Mesodermal cell (in vitro differentiated cells): Measurements from ENCODE around the gene HTRA3.

Source experiments
- H3K27ac ChIP-seq: 2 replicates; pipeline ENCODE4 v1.7.0; 2013; ENCODE audit warnings: mild to moderate bottlenecking, low read depth, low read length, moderate library complexity; ENCODE audit not compliant: severe bottlenecking
- H3K36me3 ChIP-seq: 2 replicates; pipeline ENCODE4 v1.7.1; 2013; ENCODE audit warnings: mild to moderate bottlenecking, low read length, moderate library complexity; ENCODE audit not compliant: control insufficient read depth, insufficient read depth
- H3K4me1 ChIP-seq: one replicate; pipeline ENCODE4 v1.7.1; 2013; ENCODE audit warnings: mild to moderate bottlenecking, low read length; ENCODE audit not compliant: insufficient read depth, control insufficient read depth, poor library complexity, severe bottlenecking
- H3K4me3 ChIP-seq: 2 replicates; pipeline ENCODE4 v1.7.0; 2013; ENCODE audit warnings: low read length, control low read depth, mild to moderate bottlenecking; ENCODE audit not compliant: insufficient read depth, poor library complexity, severe bottlenecking; ENCODE audit errors: extremely low read depth
- H3K9me3 ChIP-seq: 2 replicates; pipeline ENCODE4 v1.7.1; 2013; ENCODE audit warnings: mild to moderate bottlenecking, low read length, moderate library complexity; ENCODE audit not compliant: control insufficient read depth
- WGBS, 2 experiments: methylation state at CpG; one replicate each; pipeline ENCODE4 v1.1.5; 2013; ENCODE audit warnings: missing lambda C conversion rate in 2 of 2; ENCODE audit not compliant: insufficient coverage in 2 of 2; 5-methylcytosine and 5-hydroxymethylcytosine counted together

Gene HTRA3

DNA sequence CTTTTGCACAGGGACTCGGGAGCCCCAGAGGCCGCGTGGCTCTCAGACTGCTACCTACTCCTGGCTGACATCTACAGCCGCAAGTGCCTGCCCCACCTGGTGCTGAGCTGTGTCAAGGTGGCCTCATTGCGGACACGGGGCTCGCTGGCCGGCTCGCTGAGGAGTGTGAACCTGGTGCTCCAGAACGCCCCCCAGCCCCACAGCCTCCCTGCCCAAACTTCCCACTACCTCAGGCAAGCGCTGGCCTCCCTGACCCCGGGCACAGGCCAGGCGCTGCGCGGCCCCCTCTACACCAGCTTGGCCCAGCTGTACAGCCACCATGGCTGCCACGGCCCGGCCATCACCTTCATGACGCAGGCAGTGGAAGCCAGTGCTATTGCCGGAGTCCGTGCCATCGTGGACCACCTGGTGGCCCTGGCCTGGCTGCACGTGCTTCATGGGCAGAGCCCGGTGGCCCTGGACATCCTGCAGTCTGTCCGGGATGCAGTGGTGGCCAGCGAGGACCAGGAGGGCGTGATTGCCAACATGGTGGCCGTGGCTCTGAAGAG lies 41.7 kb upstream of the HTRA3 start:
- peaks cover 4% of the 10 kb centered on the region for H3K36me3 ChIP-seq
- no peaks in the 10 kb centered on the region for H3K9me3 ChIP-seq
- no peak overlapping the region for H3K27ac ChIP-seq
- 91 to 94% methylated on average over 22 to 25 of the region's 27 CpGs for WGBS, 2 experiments
- peaks cover 27% of the 10 kb centered on the region for H3K4me1 ChIP-seq
- no peak overlapping the region for H3K4me3 ChIP-seq

DNA sequence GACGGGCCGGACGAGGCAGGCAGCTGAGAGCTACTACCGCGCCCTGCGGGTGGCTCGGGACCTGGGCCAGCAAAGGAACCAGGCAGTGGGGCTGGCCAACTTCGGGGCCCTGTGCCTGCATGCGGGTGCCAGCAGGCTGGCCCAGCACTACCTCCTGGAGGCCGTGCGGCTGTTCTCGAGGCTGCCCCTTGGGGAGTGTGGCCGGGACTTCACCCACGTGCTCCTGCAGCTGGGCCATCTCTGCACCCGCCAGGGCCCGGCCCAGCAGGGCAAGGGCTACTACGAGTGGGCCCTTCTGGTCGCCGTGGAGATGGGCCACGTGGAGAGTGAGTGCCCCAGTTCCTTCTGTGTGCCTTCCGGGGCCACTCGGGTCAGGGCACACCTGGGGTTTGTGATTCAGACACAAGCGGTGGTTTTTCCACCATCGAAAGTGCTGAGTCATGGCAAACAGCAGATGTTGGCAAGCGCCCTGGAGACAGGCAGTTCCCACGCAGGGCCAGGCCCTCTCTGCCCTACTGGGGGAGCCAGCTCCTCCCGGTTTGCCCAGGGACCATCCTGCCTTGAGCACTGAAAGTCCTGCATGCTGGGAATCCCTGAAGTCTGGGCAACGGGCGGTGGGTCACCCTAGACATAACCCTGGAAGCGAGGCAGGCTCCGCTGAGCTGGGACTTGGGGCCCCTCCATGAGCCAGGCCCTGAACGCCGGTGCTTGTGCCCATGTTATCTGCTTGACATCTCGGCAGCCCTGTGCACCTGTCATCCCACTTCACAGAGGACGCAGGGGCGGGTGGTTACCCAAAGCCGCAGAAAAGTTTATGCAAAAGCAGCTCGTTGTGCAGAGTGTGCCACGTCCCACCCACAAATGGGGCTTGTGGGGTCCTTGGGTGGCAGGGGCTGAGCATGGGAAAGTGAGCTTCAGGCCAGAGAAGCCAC lies 41.0 kb upstream of the HTRA3 start:
- peaks cover under 1% of the 10 kb centered on the region for H3K36me3 ChIP-seq
- 89 to 92% methylated on average over 31 to 38 of the region's 39 CpGs for WGBS, 2 experiments
- H3K4me1 ChIP-seq: peaks cover 27% of the 10 kb centered on the region
- H3K4me3 ChIP-seq: no peak overlapping the region
- no peaks in the 10 kb centered on the region for H3K9me3 ChIP-seq
- no peak overlapping the region for H3K27ac ChIP-seq

DNA sequence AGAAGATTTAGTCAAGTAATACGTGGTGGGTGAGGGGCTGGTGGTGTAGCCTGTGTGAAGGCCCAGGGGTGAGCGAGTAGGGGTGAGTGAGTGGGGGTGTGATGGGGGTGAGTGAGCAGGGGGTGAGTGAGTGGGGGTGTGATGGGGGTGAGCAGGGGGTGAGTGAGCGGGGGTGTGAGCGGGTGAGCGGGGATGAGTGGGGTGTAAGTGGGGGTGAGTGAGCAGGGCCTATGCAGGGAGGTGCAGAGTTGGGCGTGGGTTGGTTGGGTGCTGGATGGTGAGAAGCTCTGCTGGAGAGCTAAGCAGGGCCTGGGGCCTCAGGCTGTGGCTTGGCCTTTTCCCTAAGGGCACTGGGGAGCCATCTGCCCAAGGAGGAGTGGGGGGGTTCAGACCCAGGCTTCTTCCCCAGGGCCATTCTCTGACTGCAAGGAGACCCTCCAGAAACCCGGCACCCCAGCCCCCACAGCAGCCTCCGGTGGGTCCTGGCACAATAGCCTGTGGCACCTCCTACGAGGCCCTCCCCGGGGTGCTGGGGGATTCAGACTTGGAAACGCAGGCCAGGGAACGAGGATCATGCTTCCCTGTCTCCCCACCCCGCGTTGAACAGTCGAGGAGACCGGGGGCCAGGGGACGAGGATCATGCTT lies 40.1 kb upstream of the HTRA3 start:
- Histone ChIP-seq H3K4me1 (peaks cover 27% of the 10 kb centered on the region), H3K27ac (no peak overlapping the region), H3K4me3 (no peak overlapping the region), H3K9me3 (no peaks in the 10 kb centered on the region), H3K36me3 (peaks cover 8% of the 10 kb centered on the region)
- WGBS, 2 experiments: 94 to 95% methylated on average over 11 to 15 of the region's 17 CpGs

DNA sequence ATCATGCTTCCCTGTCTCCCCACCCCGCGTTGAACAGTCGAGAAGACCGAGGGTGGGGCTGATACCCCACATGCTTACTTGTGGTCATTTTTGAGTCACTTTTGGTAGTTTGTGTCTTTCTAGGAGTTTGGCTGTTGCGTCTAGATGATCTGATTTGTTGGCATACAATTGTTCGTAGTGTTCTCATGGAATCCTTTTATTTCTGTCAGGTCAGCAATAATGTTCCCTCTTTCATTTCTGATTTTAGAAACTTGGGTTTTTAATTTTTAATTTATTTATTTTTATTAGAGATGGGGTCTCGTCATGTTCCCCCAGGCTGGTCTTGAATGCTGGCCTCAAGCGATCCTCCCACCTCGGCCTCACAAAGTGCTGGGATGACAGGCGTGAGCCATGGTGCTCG lies 39.5 kb upstream of the HTRA3 start:
- no peaks in the 10 kb centered on the region for H3K9me3 ChIP-seq
- no peak overlapping the region for H3K4me3 ChIP-seq
- peaks cover 8% of the 10 kb centered on the region for H3K36me3 ChIP-seq
- 96 to 100% methylated on average over 6 to 8 of the region's 11 CpGs for WGBS, 2 experiments
- peaks cover 25% of the 10 kb centered on the region for H3K4me1 ChIP-seq
- H3K27ac ChIP-seq: no peak overlapping the region

DNA sequence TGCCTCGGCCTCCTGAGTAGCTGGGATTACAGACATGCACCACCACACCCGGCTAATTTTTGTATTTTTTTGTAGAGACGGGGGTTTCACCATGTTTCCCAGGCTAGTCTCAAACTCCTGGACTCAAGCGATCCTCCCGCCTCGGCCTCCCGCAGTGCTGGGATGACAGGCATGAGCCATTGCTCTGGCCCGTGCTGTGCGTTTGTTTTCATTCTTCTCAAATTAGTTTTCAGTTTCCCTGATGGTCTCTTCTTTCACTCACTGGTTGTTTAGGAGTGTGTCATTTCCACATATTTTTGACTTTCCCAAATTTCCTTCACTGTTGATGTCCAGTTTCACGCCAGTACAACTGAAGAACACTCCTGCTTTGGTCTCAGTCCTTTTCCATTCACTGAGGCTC lies 38.7 kb upstream of the HTRA3 start:
- no peak overlapping the region for H3K4me3 ChIP-seq
- peaks cover 17% of the 10 kb centered on the region for H3K4me1 ChIP-seq
- no peaks in the 10 kb centered on the region for H3K9me3 ChIP-seq
- 91% methylated on average over 8 to 9 of the region's 10 CpGs for WGBS, 2 experiments
- peaks cover 8% of the 10 kb centered on the region for H3K36me3 ChIP-seq
- no peak overlapping the region for H3K27ac ChIP-seq

DNA sequence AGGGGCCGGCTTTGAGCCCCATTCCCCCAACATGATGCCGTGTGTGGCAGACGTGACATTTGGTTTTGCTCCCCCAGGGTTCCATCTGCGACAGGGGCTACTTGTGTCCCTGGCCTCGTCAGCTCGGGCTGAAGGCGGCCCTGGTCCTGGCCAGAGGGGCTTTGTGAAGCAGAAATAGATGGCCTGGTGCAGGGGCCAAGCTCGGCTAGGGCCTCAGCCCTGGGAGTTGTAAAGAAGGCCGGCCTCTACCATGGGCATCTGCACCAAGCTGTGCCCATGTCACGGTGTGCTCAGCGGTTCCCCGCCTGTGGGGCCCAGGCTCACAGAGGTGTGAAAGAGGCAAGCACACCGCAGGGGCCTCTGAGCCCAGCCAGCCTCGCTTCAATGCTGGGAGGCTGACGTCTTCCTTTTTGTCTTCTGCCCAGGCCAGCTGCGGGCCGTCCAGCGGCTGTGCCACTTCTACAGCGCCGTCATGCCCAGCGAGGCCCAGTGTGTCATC lies 38.0 kb upstream of the HTRA3 start:
- WGBS, 2 experiments: 86 to 87% methylated on average over 19 to 20 of the region's 21 CpGs
- H3K4me3 ChIP-seq: no peak overlapping the region
- H3K9me3 ChIP-seq: no peaks in the 10 kb centered on the region
- peaks cover 8% of the 10 kb centered on the region for H3K36me3 ChIP-seq
- H3K27ac ChIP-seq: no peak overlapping the region
- H3K4me1 ChIP-seq: peaks cover 9% of the 10 kb centered on the region

DNA sequence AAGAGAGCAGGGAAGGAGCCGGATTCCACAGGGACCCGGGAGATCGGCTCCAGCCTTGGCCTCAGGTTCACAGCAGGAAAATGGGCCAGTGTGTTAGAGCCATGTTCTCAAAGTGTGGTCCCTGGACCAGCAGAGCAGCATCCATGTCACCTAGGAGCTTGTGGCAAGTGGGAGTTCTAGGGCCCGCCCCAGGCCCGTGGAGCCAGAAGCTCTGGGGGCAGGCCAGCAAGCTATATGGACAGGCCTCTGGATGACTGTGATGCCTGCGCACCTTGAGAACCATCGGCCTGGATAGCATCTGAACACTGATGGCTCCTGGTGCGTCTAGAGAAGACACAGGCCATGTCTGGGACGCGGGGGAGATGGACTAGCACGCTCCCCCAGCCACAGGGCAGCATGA lies 36.8 kb upstream of the HTRA3 start:
- 96 to 98% methylated on average over 9 to 11 of the region's 11 CpGs for WGBS, 2 experiments
- H3K36me3 ChIP-seq: peaks cover 8% of the 10 kb centered on the region
- H3K9me3 ChIP-seq: no peaks in the 10 kb centered on the region
- H3K4me1 ChIP-seq: peaks cover 6% of the 10 kb centered on the region
- H3K4me3 ChIP-seq: no peak overlapping the region
- no peak overlapping the region for H3K27ac ChIP-seq

DNA sequence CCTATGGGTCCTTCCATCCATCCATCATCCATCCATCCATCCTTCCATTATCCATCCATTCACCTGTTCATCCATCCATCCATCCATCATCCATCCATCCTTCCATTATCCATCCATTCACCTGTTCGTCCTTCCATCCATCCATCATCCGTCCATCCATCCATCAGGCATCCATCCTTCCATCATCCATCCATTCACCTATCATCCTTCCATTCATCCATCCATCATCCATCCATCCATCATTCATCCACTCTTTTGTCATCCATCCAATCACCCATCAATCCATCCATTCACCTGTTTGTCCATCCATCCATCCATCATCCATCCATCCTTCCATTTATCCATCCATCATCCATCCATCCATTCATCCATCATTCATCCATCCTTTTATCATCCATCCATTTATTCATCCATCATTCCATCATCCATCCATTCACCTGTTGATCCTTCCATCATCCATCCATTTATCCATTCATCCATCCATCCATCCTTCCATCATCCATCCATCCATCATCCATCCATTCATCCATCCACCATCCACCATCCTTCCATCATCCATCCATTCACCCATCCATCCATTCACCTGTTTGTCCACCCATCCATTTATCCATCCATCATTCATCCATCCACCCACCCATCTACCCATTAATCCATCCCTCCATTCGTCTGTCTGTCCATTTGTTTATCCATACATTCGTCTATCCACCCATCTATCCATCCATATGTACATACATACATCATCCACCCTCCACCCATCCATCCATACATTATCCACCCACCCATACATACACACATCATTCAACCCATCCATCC lies 35.7 kb upstream of the HTRA3 start:
- peaks cover 8% of the 10 kb centered on the region for H3K36me3 ChIP-seq
- 82 to 89% methylated on average over 4 of the region's 4 CpGs for WGBS, 2 experiments
- no peak overlapping the region for H3K4me3 ChIP-seq
- peaks cover 6% of the 10 kb centered on the region for H3K4me1 ChIP-seq
- H3K9me3 ChIP-seq: no peaks in the 10 kb centered on the region
- no peak overlapping the region for H3K27ac ChIP-seq

DNA sequence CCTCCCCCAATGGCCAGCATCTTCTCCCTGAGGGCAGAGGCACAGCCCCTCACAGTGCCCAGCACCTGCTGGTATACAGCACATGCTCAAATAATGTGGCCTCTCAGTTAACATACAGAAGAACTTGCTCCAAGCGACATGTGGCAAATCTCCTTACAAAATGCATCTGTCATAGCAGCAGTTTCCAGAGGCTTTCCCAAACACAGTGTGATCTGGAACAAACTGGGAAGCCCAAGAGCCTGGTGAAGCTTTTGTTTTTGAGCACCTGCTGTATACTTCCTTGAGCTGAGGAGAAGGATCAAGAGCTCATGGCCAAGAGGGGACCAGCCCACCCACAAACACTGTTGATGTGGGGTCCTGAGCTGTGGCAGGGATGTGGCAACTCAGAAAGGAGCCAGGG lies 34.8 kb upstream of the HTRA3 start:
- Histone ChIP-seq H3K36me3 (peaks cover 8% of the 10 kb centered on the region), H3K4me1 (peaks cover 6% of the 10 kb centered on the region), H3K9me3 (no peaks in the 10 kb centered on the region), H3K4me3 (no peak overlapping the region), H3K27ac (no peak overlapping the region)
- 89 to 100% methylated on average over 1 of the region's 1 CpG for WGBS, 2 experiments

DNA sequence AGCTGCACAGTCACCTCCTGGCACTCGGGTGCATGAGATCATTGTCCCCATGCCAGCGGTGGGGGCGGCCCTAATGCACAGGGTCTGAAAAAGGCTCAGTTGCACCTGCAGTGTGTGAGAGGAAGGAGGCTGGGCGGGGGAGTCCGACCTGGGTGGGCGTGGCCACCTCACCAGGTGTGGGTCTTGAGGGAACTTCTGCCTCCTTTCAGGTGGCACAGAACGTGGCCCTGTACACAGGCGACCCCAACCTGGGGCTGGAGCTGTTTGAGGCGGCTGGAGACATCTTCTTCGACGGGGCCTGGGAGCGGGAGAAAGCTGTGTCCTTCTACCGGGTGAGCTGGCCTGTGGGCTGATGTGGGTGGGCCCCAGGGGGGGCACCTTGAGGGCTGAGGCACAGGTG lies 34.3 kb upstream of the HTRA3 start:
- Histone ChIP-seq H3K9me3 (no peaks in the 10 kb centered on the region), H3K4me1 (peaks cover 6% of the 10 kb centered on the region), H3K36me3 (peaks cover 8% of the 10 kb centered on the region), H3K4me3 (no peak overlapping the region), H3K27ac (no peak overlapping the region)
- 84 to 87% methylated on average over 9 to 13 of the region's 13 CpGs for WGBS, 2 experiments
